GM18505 (cell line): Measurements from ENCODE around the gene CTPS2.
"Not testable (repeated sequence)": the region's sequence is repeated elsewhere in the genome, so short reads cannot be mapped to it uniquely, and the experiment has no call there.

Experiments
- ATAC-seq: cut with Tn5 transposase; IDR thresholded peaks from one replicate; pipeline ENCODE4 v1.9.1; 2021; ENCODE audit not compliant: unreplicated experiment
- POLR2A ChIP-seq: IDR thresholded peaks from 4 replicates; pipeline ENCODE4 v1.6.1; 2011; ENCODE audit warnings: borderline replicate concordance; ENCODE audit not compliant: insufficient read depth, insufficient read length; ENCODE audit errors: extremely low read depth

Gene CTPS2

GRCh38 chrX:16618422-16618821, 94.0 kb downstream of the CTPS2 start:
- no peak for ATAC-seq
- TF ChIP-seq POLR2A, result no peak

GRCh38 chrX:16617382-16617781, 95.1 kb downstream of the CTPS2 start:
- ATAC-seq, result no peak
- TF ChIP-seq POLR2A, result no peak

- no peak for TF ChIP-seq POLR2A
- no peak for ATAC-seq
Measured at GRCh38 chrX:16612257-16612897, 100.1 kb downstream of the CTPS2 start.

- ATAC-seq, result not testable (repeated sequence)
Measured at GRCh38 chrX:16610654-16611053, 101.8 kb downstream of the CTPS2 start.

DNA sequence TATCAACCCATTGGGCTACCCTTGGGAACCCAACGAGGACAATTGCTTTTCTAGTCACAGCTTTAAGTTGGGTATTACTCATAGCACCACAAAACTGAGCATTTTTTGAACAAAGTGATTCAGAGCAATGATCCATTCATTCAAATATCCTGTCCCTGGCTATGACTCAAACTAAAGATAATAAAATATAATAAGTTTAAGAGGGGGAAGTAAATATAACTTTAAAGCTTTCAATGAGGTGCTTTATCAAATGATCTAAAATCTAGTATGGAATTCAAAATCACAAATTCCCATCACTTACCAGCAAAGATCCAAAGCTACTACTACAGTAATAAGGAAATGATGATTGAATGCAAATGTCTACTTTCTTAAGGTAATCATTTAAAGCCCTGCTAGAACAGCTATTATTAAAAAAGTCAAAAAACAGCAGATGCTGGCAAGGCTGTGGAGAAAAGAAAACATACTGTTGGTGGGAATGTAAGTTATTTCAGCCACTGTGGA, 102.3 kb downstream of the CTPS2 start:
- ATAC-seq, result no peak
- TF ChIP-seq POLR2A, result no peak

- ATAC-seq, result no peak
- TF ChIP-seq POLR2A, result no peak
Measured at GRCh38 chrX:16606142-16606720, 106.2 kb downstream of the CTPS2 start.

DNA sequence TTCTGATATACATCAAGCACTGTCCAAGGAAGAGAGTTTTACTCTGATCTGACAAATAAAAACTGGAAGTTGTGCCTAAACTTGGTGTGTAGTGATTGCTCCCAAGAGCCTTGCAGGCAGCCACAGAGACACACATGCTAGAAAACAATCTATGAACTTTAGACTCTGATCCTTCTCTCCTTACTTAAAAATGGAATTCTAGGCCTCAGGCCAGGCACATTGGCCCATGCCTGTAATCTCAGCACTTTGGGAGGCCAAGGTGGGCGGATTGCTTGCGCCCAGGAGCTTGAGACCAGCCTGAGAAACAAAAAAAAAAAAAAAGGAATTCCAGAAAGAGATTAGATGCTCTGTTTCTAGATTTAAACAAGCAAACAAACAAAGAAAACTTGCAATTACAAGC, 108.1 kb downstream of the CTPS2 start:
- no peak for ATAC-seq
- no peak for TF ChIP-seq POLR2A

DNA sequence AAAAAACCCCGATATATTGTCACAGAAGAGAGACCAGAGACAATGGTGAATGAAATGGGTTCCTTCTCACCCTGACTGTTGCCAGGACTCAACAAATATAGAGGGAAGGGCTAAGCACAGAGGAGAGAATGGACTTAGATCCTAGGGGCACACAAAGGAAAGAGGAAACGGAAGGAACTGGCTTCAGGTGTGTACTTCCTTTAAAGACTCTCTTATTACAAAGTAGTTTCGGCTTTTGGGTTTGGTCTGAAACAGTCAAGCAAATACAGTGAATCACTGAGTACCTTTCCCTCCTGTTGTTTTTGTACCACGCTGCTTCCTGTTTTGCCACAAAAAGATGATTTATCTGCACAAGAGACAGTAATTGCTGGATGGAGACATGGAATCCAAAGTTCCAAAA, 108.6 kb downstream of the CTPS2 start:
- no peak for TF ChIP-seq POLR2A

GRCh38 chrX:16603235-16603634, 109.2 kb downstream of the CTPS2 start:
- ATAC-seq, result not testable (repeated sequence)

More for the DNA sequence above, 108.6 kb downstream of the CTPS2 start:
- no peak for ATAC-seq

- TF ChIP-seq POLR2A, result no peak
- no peak for ATAC-seq
Measured at GRCh38 chrX:16601885-16602284, 110.6 kb downstream of the CTPS2 start.

GRCh38 chrX:16594490-16594889, 118.0 kb downstream of the CTPS2 start:
- no peak for ATAC-seq
- TF ChIP-seq POLR2A, result no peak

GRCh38 chrX:16593801-16594200, 118.7 kb downstream of the CTPS2 start:
- TF ChIP-seq POLR2A, result no peak
- no peak for ATAC-seq

GRCh38 chrX:16592194-16592770, 120.2 kb downstream of the CTPS2 start:
- no peak for TF ChIP-seq POLR2A
- ATAC-seq, result no peak

DNA sequence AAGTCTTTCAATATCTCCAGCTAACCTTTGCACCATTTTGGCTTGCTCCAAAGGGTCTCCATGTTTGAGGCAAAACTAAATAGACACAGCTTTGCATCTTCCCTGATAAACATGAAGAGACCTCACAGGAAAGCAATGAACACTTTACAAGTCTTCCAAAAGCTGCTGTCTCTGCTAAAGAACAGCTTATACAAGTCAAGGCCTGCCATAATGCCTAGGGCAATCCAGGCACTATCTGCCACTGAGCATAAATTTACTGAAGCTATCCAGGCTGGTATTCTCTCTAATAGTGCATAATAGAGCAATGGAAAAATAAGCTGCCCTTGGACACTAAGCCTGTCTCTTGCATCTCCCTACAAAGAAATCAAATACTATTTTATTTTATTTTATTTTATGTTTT, 122.6 kb downstream of the CTPS2 start:
- no peak for TF ChIP-seq POLR2A
- no peak for ATAC-seq
